ENCODE data around the gene MEGF6.
"Not testable (repeated sequence)": the region's sequence is repeated elsewhere in the genome, so short reads cannot be mapped to it uniquely, and the experiment has no call there.

The MEGF6 gene

DNA sequence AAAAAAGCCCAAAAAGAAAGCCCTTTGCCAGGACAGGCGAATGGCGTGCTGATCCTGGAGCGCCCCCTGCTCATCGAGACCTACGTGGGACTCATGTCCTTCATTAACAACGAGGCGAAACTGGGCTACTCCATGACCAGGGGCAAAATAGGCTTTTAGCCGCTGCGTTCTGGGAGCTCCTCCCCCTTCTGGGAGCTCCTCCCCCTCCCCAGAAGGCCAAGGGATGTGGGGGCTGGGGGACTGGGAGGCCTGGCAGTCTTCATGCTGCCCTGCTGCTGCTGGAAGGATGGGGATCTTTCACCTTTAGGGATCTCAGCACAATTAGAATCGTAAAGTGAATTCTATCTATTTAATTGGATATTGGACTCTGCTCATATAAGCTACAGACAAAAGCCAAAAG lies 17.1 kb upstream of the MEGF6 start:
- no peak for DNase-seq

GRCh38 chr1:3627515-3628253 lies 16.4 kb upstream of the MEGF6 start:
- no peak for DNase-seq

DNA sequence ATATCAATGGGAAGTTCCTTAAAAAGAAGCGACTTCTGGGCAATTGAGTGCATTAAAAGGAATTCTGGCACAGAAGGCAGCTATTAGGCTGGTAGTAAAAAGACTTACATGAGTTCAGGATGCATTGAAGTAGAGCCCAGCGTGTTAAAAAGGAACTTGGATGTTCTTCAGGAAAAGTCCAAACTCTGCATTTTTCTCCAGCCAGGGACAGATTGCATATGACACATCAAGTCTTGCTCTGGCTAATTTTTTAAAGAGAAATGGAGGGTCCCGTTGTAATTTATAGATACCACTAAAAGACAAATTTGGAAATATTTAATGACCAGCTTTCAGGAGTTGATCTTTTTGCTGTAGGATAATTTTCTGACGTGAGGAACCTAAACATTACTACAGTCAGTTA lies 14.7 kb upstream of the MEGF6 start:
- no peak for DNase-seq

GRCh38 chr1:3625151-3625907 lies 14.0 kb upstream of the MEGF6 start:
- no peak for DNase-seq

- DNase-seq, result peak; percentile 78
These were observed 13.2 kb upstream of the MEGF6 start, which contains the start of gene TPRG1L for GRCh38 chr1:3624200-3625136. Gene TPRG1L, plus strand, starts transcription at chr1:3625015. Its CDS starts 58 bp downstream, at chr1:3625073.

- no peak for DNase-seq
These were observed 12.3 kb upstream of the MEGF6 start for GRCh38 chr1:3623441-3624199.

- DNase-seq, result not testable (repeated sequence)
These were observed 10.8 kb upstream of the MEGF6 start for GRCh38 chr1:3622102-3622501.

- not testable (repeated sequence) for DNase-seq
These were observed 9.9 kb upstream of the MEGF6 start for GRCh38 chr1:3621151-3621671.

DNA sequence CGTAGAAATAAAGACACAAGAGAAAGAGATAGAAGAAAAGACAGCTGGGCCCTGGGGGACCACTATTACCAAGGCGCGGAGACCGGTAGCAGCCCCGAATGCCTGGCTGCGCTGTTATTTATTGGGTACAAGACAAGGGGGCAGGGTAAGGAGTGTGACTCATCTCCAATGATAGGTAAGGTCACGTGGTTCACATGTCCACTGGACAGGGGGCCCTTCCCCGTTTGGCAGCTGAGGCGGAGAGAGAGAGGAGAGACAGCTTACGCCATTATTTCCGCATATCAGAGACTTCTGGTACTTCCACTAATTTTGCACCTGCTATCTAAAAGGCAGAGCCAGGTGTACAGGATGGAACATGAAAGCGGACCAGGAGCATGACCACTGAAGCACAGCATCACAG lies 9.4 kb upstream of the MEGF6 start:
- DNase-seq, result no peak

GRCh38 chr1:3618881-3619671 lies 7.8 kb upstream of the MEGF6 start:
- peak; percentile 22 for DNase-seq

GRCh38 chr1:3618531-3618880 lies 7.2 kb upstream of the MEGF6 start:
- no peak for DNase-seq

DNA sequence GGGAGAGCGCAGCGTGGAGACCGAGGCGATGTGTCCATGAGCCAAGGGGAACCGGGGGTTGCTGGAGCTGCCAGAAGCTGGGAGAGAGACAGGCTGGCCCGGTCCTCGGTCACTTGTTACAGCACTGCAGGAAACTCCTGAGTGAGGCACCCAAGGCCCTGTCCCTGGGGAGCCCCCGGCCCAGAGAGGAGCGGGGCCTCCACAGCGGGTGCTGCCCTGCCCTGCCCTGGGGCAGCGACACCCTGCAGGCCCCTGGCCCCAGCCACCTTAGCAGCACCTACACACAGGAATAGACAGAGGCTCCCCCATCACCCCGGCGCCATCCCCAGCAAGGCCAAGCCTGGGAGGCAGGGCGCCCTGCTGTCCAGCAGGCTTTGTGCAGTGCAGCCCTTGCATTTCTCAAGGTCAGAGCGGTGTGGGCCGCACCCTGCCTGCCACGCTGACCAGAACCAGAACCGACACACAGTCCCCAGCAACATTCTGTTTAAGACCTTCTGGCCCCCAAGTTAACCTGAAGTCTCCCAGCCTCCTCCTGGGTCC lies 6.6 kb upstream of the MEGF6 start:
- DNase-seq, result no peak

- DNase-seq, result no peak
These were observed 5.6 kb upstream of the MEGF6 start for GRCh38 chr1:3616861-3617260.

DNA sequence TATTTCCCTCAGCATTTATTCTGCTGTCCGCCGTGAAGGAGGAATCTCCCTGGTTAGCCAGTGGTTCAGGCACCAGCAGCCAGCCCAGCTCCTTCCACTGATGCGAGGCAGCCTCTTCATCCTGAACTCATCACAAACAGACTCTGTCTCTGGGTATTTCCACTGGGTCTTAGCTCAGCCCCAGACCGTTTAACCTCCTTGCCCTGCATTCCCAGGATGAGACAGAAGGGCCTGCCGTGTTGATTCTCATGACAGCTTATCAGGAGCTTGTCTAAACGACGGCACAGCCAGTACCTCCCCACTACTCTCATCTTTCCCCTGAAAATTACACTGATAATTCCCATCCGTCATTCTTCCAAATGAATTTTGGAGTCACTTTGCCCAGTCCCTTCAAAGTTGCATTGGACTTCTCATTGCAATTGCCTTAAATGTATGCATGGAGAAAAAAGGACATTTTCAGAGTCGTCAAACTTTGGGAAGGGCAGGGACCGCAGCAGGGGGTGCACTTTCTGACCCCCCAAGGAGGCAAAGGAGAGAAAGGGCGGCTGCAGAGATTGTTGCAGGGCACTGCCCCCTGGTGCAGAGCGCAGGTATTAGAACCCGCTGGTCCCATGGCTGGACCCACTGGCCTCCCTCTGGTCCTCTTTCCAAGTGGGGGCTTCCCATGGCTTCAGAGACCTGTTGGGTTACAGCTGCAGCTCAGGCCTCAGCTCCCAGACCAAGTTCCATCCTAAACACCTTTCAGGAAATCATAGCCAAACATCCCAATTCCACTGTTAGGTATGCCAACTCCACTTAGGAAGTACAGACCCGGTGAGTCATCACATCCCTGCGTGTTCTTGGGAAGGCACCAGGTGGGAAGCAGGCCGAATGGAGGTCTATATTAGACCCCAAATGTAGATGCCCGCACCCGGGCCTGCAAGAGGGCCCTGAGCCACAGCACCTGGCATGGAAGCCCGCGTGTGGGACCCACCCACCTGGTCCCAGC lies 3.7 kb upstream of the MEGF6 start:
- DNase-seq, result no peak

GRCh38 chr1:3612123-3612522 lies 815 bp upstream of the MEGF6 start:
- no peak for DNase-seq

DNA sequence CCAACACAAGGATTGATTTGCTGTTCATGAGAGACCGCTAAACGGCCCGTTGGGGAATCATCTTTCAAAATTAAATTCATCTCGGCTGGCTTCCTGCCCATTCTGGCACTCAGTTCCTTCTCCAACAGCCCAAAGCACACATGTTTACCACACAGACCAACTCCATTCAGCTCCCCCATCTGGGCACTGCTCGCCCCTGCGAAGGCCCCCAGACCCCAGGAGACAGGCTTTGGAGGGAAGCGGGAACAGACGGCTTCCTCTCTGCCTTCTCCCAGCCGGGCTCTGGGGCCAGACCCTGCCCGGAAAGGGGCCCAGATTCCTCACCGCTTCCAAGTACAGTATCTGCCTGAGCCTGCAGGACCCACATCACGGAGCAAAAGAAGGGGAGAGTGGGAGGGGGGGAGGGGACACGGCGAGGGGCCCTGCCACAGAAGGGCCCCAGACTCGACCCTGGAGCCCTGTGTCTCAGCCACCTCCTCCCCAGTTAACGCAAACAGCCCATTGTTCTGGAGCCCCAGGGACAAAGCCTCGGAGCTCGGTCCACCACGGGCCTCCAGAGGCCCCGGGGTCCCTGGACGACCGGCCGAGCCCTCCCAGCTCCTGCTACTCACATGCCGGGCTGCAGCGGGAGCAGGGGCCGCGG lies 660 bp downstream of the MEGF6 start:
- no peak for DNase-seq

- DNase-seq, result no peak
These were observed 1.4 kb downstream of the MEGF6 start for GRCh38 chr1:3609769-3610526.

GRCh38 chr1:3609016-3609768 lies 2.1 kb downstream of the MEGF6 start:
- DNase-seq, result no peak

All from NCI-H1436 treated with DMSO at 0.1 percent for 48 hours (cell line).